Stomach (tissue), 9 donors: ENCODE data around the gene SH3BP4. TPM values are rescaled to one million over a fixed set of nuclear protein-coding genes. Genes with fewer than 3 reads are reported as not detected.

Experiments
- DNase-seq, 2 donors: peaks; one replicate each; pipeline versions ENCODE4 v3.0.0 to v3.0.0-alpha.2; 2013 to 2019
- H3K27ac ChIP-seq, 5 donors: fragments of 200-600 bp in 4 of 5; sonication (generic) in 4 of 5; one replicate each; pipeline ENCODE4 v1.5.1; 2013 to 2019; ENCODE audit warnings: mild to moderate bottlenecking in 1 of 5, moderate library complexity in 1 of 5
- H3K27me3 ChIP-seq, 3 donors: fragments of 200-600 bp; sonication (generic); one replicate each; pipeline ENCODE4 v1.5.1; 2017 to 2019; ENCODE audit warnings: mixed run types in 1 of 3
- H3K36me3 ChIP-seq, 4 donors: fragments of 200-600 bp; sonication (generic); 1 replicate in 3 of 4; 2 replicates in 1 of 4; pipeline ENCODE4 v1.5.1; 2016 to 2019
- H3K4me1 ChIP-seq, 4 donors: fragments of 200-600 bp; sonication (generic); one replicate each; pipeline ENCODE4 v1.5.1; 2016 to 2019
- H3K4me3 ChIP-seq, 4 donors: fragments of 200-600 bp; sonication (generic) in 3 of 4; one replicate each; pipeline ENCODE4 v1.5.1; 2016 to 2019; ENCODE audit warnings: mild to moderate bottlenecking in 1 of 4
- H3K9me3 ChIP-seq, 4 donors: fragments of 200-600 bp; sonication (generic); one replicate each; pipeline ENCODE4 v1.5.1; 2016 to 2019
- EP300 ChIP-seq: sonication (generic); formaldehyde crosslinking; IDR thresholded peaks from one replicate; pipeline ENCODE4 v1.6.1; 2017; ENCODE audit warnings: antibody characterized with exemption
- POLR2A ChIP-seq, 4 donors: fragments of 450-650 bp; IDR thresholded peaks; one replicate each; pipeline ENCODE4 v1.6.1; 2016; ENCODE audit warnings: antibody characterized with exemption in 4 of 4, control low read depth in 2 of 4, mild to moderate bottlenecking in 1 of 4, moderate library complexity in 1 of 4
- POLR2AphosphoS5 ChIP-seq, 3 donors: sonication (generic); formaldehyde crosslinking; IDR thresholded peaks; one replicate each; pipeline ENCODE4 v1.6.1; 2016; ENCODE audit warnings: antibody characterized with exemption in 3 of 3
- WGBS, 5 donors: extraction: QIAGEN DNeasy Blood & Tissue Kit in 3 of 5; methylation state at CpG; one replicate each; pipeline versions ENCODE4 v1.1.5 to v1.1.7; 2013 to 2018; 5-methylcytosine and 5-hydroxymethylcytosine counted together
- intact Hi-C: fragments of 100-400 bp; cut with DNase I; formaldehyde crosslinking; loops from one replicate; pipeline ENCODE4 v1.15.1; 2023; ENCODE audit warnings: low total_unique reads
- polyA plus RNA-seq, 3 donors: library from polyadenylated mRNA; stranded (reverse); fragments of 200-250 nt; gene quantifications; one replicate each; pipeline ENCODE4 v1.2.3, GENCODE V29; 2013
- total RNA-seq, 5 donors: library from RNA; depleted of rRNA; stranded (reverse); fragments of >200 nt; gene quantifications; one replicate each; pipeline versions ENCODE4 v1.1.0 to v1.2.3, GENCODE V29; 2014 to 2016
- TF ChIP-seq, protein P1 (sequence below), 7 experiments: fragments of 450-650 bp in 4 of 7; fragments of 200-600 bp in 3 of 7; sonication (generic) in 3 of 7; IDR thresholded peaks; one replicate each; pipeline ENCODE4 v1.5.1; 2016 to 2019; ENCODE audit warnings: antibody characterized with exemption in 7 of 7, control low read depth in 2 of 7, mild to moderate bottlenecking in 1 of 7
- donor health status: healthy with polysubstance abuse.
- donor health status: Bipolar disorder and iron deficiency.
- donor health status: healthy.

SH3BP4 gene
- total and polyA plus RNA-seq, 8 donors: 10.2 to 54.0 (median 18.8) TPM

DNA sequence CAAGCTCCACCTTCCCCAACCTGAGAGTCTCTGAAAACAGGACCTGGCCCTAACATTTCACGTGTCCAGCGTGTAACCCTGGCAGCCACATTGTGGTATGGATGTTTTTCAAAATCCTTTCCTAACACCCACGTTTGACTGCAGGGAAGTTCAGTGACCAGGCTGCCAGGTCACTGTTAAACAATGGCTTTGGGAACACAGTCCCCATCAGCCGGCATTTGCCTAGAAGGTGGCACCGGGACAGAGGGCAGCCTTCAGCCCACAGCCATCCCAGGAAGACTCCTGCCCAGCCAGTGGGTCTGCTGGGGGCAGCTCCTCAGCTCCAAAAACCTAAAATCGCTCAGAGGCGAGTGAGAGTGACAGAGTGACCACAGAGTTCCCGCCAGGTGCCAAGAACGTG lies 140.2 kb downstream of the SH3BP4 start:
- no peak overlapping the region for H3K4me3 ChIP-seq
- no peak for DNase-seq
- intact Hi-C loops: no loop called here
- H3K9me3 ChIP-seq: no peaks in the 10 kb centered on the region
- H3K27me3 ChIP-seq: peaks cover 0 to 5% (median 0%) of the 10 kb centered on the region in 3 donors
- WGBS, 5 donors: 77 to 86% (median 82%) methylated on average over 9 of the region's 9 CpGs
- H3K27ac ChIP-seq: no peak overlapping the region
- no peak for TF ChIP-seq POLR2AphosphoS5 (IDR thresholded peaks at IDR 0.05)
- TF ChIP-seq EP300: no peak
- peaks cover 0 to 14% (median 10%) of the 10 kb centered on the region in 4 donors for H3K4me1 ChIP-seq
- no peaks in the 10 kb centered on the region for H3K36me3 ChIP-seq

GRCh38 chr2:235092433-235093223 lies 140.8 kb downstream of the SH3BP4 start:
- H3K9me3 ChIP-seq: no peaks in the 10 kb centered on the region
- no peak for DNase-seq
- H3K4me1 ChIP-seq: peaks cover 0 to 12% (median 8%) of the 10 kb centered on the region in 4 donors
- H3K27ac ChIP-seq: no peak overlapping the region
- 80 to 92% (median 87%) methylated on average over 17 of the region's 17 CpGs for WGBS, 5 donors
- intact Hi-C loops: no loop called here
- H3K27me3 ChIP-seq: peaks cover 0 to 5% (median 0%) of the 10 kb centered on the region in 3 donors
- TF ChIP-seq POLR2AphosphoS5 (IDR thresholded peaks at IDR 0.05) (no peak), POLR2A (IDR thresholded peaks at IDR 0.05) (no peak), EP300 (no peak)
- TF ChIP-seq, protein P1, sequence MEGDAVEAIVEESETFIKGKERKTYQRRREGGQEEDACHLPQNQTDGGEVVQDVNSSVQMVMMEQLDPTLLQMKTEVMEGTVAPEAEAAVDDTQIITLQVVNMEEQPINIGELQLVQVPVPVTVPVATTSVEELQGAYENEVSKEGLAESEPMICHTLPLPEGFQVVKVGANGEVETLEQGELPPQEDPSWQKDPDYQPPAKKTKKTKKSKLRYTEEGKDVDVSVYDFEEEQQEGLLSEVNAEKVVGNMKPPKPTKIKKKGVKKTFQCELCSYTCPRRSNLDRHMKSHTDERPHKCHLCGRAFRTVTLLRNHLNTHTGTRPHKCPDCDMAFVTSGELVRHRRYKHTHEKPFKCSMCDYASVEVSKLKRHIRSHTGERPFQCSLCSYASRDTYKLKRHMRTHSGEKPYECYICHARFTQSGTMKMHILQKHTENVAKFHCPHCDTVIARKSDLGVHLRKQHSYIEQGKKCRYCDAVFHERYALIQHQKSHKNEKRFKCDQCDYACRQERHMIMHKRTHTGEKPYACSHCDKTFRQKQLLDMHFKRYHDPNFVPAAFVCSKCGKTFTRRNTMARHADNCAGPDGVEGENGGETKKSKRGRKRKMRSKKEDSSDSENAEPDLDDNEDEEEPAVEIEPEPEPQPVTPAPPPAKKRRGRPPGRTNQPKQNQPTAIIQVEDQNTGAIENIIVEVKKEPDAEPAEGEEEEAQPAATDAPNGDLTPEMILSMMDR (IDR thresholded peaks at IDR 0.05): no peak
- H3K36me3 ChIP-seq: no peaks in the 10 kb centered on the region
- H3K4me3 ChIP-seq: no peak overlapping the region

DNA sequence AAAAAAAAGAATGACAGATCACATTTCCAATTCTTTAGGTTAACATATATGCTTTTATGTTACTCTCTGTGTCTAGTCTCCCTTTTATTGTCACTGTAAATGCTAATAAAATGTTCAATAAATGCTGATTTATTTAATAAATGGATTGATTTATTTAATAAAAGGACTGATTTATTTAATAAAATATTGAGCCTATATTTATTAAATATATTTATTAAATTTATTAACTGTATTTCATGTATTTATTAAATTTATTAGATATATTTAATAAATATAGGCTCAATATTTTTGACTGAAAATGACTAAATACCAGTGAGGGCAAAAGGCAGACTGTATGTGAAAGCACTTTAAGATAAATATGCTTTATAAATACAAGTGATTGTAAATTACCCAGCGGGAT lies 142.6 kb downstream of the SH3BP4 start:
- Histone ChIP-seq H3K27me3 (no peaks in the 10 kb centered on the region), H3K36me3 (no peaks in the 10 kb centered on the region), H3K4me1 (peaks cover 0 to 8% (median 0%) of the 10 kb centered on the region in 4 donors), H3K4me3 (no peak overlapping the region), H3K27ac (no peak overlapping the region), H3K9me3 (no peaks in the 10 kb centered on the region)
- TF ChIP-seq, protein P1 (IDR thresholded peaks at IDR 0.05): no peak
- TF ChIP-seq POLR2A (IDR thresholded peaks at IDR 0.05) (no peak), POLR2AphosphoS5 (IDR thresholded peaks at IDR 0.05) (no peak), EP300 (no peak)
- WGBS, 5 donors: 84 to 97% (median 94%) methylated on average over 1 of the region's 1 CpG
- no peak for DNase-seq
- intact Hi-C loops: no loop called here

GRCh38 chr2:235095569-235095968 lies 143.8 kb downstream of the SH3BP4 start:
- no peak for TF ChIP-seq POLR2AphosphoS5 (IDR thresholded peaks at IDR 0.05)
- TF ChIP-seq, protein P1 (IDR thresholded peaks at IDR 0.05): no peak
- TF ChIP-seq EP300: no peak
- TF ChIP-seq POLR2A (IDR thresholded peaks at IDR 0.05): no peak
- H3K36me3 ChIP-seq: no peaks in the 10 kb centered on the region
- no peak overlapping the region for H3K4me3 ChIP-seq
- H3K27ac ChIP-seq: no peak overlapping the region
- H3K27me3 ChIP-seq: no peaks in the 10 kb centered on the region
- H3K9me3 ChIP-seq: no peaks in the 10 kb centered on the region
- H3K4me1 ChIP-seq: peaks cover 0 to 8% (median 0%) of the 10 kb centered on the region in 4 donors
- intact Hi-C loops: no loop called here
- DNase-seq: no peak
- WGBS, 5 donors: 76 to 89% (median 83%) methylated on average over 2 of the region's 2 CpGs

GRCh38 chr2:235096447-235096846 lies 144.6 kb downstream of the SH3BP4 start:
- 88 to 95% (median 90%) methylated on average over 4 of the region's 4 CpGs for WGBS, 5 donors
- Histone ChIP-seq H3K4me3 (no peak overlapping the region), H3K9me3 (no peaks in the 10 kb centered on the region), H3K4me1 (peaks cover 0 to 8% (median 0%) of the 10 kb centered on the region in 4 donors), H3K27me3 (no peaks in the 10 kb centered on the region), H3K27ac (no peak overlapping the region), H3K36me3 (no peaks in the 10 kb centered on the region)
- DNase-seq: no peak
- intact Hi-C loops: no loop called here
- TF ChIP-seq POLR2A (IDR thresholded peaks at IDR 0.05): no peak
- no peak for TF ChIP-seq EP300
- TF ChIP-seq, protein P1 (IDR thresholded peaks at IDR 0.05): no peak
